GM18907 (cell line): ENCODE results near the gene ANKMY1.

Experiments used
- ATAC-seq: cut with Tn5 transposase; IDR thresholded peaks from one replicate; pipeline ENCODE4 v1.9.1; 2021; ENCODE audit warnings: mild to moderate bottlenecking, moderate library complexity; ENCODE audit not compliant: unreplicated experiment

The ANKMY1 gene

DNA sequence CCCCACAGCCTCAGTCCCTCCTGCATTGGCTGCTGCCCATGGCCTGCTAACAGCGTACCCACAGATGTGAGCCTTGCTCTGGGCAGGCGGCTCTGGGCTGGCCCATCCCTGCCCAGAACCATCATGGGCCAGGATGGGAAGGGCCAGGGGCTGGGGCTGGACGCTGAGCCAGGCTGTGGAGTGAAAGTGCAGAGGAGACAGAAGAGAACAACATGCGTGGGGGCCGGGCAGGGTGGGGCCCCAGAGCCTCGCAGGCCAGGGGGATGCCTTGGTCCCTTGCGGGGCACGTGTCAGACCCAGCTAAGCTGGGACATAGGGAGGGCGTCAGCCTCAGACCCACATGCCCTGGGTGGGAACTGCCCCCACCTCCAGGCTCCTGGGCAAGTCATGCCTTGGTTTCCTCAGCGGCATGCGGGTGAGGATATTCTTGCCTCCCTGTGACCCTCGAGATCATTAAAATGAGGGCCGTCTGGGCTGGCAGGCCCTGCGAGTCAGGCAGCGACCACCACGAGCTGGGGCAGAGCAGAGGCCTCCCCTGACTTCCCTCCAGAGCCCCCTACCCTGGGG is 95.0 kb downstream of the ANKMY1 start:
- no peak for ATAC-seq

- no peak for ATAC-seq
Observed at GRCh38 chr2:240462073-240462706, 95.6 kb downstream of the ANKMY1 start.

DNA sequence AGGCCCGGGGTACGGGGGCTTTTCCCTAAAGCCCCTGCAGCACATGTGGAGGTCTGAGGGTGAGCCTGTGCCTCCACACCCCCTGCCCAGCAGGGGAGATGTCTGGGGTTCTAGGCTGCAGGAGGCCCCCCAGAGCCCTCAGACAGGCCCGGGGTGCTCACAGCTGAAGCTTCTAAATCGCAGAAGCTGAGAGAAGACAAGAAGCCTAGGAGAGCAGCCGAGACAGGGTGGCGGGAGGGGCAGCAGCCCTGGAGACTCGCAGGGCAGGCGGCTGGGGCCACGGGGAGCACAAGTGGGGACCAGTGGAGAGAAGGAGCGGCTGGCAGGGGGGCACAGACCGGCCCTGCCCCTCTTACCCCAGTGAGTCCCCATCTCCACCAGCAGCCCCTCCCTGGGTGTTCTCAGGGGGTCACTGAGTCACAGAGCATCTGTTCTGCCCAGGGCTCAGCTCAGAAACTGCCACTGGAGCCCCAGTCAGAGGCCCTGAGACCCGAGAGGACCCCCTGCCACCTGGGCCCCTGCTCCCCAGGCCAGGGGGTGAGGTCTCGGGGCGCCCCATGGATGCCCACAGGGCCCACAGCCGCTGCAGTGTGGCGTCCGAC is 96.2 kb downstream of the ANKMY1 start:
- no peak for ATAC-seq

GRCh38 chr2:240460781-240461431 is 96.9 kb downstream of the ANKMY1 start:
- no peak for ATAC-seq

GRCh38 chr2:240460253-240460711 is 97.5 kb downstream of the ANKMY1 start:
- no peak for ATAC-seq

GRCh38 chr2:240459401-240460252 is 98.2 kb downstream of the ANKMY1 start:
- no peak for ATAC-seq

DNA sequence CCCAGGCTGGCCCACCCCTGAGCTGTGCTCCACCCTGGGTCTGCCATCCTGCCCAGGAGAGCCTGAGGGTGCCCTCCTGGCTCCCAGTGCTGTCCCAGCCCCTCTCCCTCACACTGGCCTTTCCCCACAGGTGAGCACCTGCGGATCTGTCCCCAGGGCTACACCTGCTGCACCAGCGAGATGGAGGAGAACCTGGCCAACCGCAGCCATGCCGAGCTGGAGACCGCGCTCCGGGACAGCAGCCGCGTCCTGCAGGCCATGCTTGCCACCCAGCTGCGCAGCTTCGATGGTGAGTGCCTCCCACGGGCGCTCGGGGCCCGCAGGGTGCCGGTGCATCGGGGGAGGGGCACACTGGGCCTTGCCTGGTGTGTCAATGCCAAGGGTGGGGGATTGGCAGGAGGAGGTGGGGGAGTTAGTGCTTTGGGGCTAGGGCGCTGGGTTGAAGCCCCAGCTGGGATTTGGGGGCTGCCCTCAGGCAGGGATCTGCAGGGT is 98.8 kb downstream of the ANKMY1 start:
- no peak for ATAC-seq

DNA sequence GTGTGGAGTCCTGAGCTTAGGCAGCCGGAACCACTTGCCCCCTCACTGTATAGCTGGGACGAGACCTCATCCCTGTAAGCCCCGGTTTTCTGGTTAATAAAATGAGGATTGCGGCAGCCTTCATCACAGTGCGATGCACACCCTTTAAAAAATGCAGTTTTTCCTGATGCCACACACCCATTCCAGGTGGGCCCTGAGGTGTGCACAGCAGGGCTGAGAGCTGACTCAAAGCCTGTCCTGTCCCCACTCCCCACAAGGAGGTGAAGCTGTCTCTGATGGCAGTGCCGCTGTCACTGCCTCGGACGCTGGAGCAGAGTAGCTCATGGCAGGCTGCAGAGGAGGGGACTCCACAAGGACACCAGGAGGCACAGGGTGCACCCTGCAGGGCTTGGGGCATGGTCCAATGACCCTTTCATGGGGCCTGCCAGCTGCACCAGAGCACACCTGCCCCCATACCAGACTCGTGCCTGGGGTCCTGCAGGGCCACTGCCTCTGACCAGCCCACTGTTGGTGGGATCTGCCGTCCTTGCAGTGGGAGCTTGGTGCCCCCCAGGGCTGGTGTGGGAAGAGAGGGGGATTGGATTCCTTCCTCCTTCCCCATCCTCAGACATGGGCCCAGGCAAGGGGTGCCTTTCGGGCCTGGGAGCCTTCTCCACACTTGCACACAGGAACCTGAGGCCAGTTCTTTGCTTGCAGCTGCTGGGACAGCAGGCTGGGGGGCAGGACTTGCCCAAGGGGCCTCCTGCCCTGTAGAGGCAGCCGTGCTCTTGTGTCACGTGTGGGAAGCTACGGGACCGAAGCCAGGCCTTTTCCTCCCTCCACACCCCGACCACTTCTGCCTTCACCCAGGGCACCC is 99.5 kb downstream of the ANKMY1 start:
- ATAC-seq, result no peak

GRCh38 chr2:240457223-240458043 is 100.4 kb downstream of the ANKMY1 start:
- no peak for ATAC-seq

DNA sequence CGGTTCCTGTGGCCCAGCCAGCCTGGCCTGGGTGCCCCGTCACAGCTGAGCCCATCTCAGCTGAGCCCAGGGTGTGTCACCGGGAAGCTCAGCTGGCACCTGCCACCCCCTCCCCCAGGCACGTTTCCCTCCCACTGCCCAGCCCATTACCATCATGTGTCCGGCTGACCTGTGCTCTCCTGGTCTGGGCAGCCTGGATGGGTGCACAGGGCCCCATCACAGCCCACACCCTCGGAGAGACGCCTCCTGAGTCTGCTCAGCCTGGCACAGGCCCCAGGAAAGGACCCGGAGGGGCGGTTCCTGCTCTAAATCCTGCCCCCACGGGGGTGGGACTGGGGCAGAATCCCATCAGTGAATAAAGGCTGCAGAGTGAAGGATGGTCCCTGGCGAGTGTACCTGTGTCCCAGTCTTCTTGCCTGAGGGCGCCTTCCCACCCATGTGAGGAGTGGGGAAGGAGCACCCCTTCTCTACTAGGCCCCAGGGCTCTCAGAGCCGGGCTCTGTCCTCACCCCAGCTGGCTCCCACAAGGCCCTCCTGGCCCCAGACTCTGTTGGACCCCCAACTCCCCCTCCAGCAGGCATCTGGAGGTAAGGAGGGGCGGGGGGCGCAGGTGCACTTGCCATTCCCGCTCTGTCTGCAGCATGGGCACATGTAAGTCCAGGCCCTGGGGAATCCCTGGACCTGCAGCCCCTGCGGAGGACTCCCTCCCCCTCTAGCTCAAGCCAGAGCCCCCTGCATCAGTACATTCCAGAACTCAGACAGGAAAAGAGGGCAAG is 101.2 kb downstream of the ANKMY1 start:
- no peak for ATAC-seq

DNA sequence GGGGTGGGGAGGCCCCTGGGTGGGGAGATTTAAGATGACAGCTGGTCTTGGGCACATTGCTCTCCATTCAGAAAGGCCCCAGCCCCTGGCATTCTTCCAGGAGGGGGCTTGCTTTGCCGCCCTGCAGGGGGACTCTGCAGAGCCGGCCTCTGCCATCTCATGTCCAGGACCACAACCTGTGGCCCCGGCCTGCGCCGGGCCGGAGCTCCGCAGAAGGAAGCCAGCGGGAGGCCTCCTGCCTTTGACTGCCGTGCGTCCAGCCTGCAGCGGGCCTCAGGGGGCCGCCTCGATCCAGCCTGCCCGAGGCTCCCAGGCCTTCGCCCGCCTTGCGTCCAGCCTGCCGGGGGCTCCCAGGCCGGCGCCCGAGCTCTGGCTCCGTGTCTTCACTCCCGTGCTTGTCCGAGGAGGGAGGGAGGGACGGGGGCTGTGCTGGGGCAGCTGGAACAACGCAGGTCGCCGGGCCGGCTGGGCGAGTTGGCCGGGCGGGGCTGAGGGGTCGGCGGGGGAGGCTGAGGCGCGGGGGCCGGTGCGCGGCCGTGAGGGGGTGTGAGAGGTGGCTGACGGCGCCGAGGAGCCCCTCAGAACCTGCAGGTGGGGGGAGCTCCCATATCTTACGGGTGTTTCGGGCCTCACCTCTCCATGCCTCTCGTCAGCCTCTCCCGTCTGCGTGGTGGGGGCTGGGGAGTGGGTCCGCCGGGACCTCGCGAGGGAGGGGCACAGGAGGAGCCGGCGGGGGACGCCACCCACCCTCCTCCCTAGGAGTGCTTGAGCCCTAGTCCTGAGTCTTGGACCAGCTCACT is 101.9 kb downstream of the ANKMY1 start:
- ATAC-seq, result no peak

GRCh38 chr2:240455272-240455646 is 102.5 kb downstream of the ANKMY1 start:
- no peak for ATAC-seq

GRCh38 chr2:240454106-240454901 is 103.5 kb downstream of the ANKMY1 start:
- ATAC-seq, result no peak

DNA sequence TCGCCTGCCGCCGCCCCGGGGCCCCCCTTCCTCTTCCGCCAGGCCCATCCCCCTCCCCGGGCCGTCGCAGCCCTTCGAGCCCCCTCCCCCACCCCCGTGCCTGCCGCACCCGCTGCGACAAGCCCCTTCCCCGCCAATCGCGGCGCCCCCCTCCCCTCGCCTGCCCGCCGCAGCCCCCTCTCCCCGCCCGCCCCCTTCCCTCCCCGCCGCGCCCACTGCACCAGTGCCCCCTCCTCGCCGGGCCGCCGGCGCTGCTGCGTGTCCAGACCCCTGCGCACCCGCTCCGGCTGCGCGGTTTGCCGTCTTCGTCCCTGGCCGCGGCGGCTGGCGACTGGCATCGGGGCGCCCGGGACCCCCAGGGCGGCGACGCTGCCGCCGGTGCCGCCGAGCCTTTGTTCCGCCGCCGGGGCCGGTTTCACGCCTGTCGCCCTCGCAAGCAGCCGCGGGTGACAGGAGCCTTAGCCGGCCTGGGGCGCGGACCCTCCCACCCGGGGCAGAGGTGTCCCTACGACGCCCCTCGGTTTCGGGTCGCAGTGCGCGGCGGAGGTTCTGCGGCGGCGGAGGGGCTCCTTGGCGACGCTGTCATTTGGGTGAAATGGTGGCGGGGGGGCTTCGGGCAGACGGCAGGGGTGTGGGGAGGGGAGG is 104.2 kb downstream of the ANKMY1 start:
- no peak for ATAC-seq

GRCh38 chr2:240452462-240453256 is 105.1 kb downstream of the ANKMY1 start:
- ATAC-seq, result no peak
